ENCODE data around the gene ABHD14A.
"Not testable (repeated sequence)": the region's sequence is repeated elsewhere in the genome, so short reads cannot be mapped to it uniquely, and the experiment has no call there.

Gene ABHD14A

DNA sequence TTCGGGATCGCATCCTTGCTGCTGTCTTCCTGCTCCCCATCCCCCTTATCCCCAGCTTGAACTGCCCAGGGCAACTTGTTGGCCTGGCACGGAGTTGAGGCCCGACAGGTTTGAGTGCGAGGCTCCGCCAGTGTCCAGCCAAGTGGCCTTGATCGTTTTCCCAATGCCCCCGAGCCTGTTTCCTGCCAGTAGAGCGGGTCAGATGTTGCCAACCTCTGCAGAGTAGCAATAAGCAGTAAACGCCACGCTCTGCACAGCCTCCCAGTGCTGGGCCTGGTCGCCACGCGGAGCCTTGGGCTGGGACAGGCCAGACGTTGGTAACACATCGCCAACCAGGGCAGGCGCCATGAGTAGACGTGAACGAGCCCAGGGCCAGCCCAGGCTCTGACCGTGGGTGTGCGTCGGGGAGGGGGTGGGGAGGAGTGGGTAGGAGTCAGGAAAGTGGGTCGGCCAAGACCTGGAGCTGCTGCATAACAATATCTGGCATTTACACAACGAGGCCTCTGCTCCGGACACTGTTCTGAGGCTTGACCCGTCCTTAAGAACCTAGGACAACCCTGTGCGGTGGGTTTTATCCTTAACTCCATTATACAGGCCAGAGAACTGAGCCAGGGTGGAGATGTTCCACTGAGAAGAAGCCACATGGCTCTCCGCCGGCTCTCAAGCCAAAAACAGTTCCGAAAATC is 444 bp upstream of the ABHD14A start:
- DNase-seq, result peak; percentile 32

- DNase-seq, result no peak
Measured at GRCh38 chr3:51975852-51976549, 1.1 kb downstream of the ABHD14A start.

GRCh38 chr3:51977446-51978142 is 2.7 kb downstream of the ABHD14A start:
- DNase-seq, result no peak

DNA sequence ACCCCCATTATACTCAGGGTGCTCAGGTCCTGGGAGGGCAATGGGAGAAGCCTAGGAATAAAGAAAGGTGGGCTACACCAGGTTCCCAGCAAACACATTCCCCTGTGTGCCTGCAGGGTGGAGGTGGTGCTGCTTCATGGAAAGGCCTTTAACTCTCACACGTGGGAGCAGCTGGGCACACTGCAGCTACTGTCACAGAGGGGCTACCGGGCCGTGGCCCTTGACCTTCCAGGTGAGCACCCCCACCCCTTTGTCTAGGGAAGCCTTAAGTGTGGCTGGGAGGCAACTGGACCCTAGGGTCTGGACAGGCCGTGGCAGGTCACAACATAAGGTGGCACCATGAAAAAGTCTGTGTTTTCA is 3.3 kb downstream of the ABHD14A start:
- DNase-seq, result no peak

DNA sequence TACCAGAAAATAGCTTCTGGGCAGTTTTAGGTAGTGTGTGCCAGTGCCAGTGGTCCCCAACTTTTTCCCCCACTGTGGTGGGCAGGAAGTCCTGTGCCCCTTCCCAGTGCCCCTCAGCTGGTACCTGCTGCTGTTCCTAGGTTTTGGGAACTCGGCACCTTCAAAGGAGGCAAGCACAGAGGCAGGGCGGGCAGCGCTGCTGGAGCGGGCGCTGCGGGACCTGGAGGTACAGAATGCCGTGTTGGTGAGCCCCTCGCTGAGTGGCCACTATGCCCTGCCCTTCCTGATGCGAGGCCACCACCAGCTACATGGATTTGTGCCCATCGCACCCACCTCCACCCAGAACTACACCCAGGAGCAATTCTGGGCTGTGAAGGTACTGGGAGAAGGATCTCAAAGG is 5.4 kb downstream of the ABHD14A start:
- no peak for DNase-seq

DNA sequence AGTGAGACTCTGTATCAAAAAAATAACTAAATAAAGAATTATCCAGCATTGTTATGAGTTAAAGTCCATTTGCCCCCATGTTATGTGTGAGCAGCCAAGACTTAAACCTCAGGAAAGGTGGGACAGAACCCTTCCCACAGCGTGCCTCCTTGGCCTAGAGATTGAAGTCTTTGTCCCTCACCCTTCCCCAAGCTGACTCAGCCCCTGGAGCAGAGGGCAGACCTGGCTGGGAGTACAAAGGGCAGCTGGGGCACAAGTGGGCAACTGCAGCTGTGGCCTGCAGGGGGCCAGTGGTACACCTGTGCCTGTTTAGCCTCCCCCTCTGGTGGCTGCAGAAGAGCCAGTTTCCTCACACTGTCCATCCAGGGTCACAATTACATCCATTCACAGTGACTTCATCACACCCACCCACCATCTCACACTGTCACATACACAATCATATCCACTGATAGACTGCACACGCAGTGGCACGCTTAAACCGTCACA is 7.5 kb downstream of the ABHD14A start:
- DNase-seq, result peak; percentile 46

GRCh38 chr3:51982838-51983577 is 8.1 kb downstream of the ABHD14A start, which contains the start of gene ACY1:
TSS of gene ACY1 (plus strand) at chr3:51983535. CDS start at chr3:51984065, 530 bp downstream.
- peak; percentile 86 for DNase-seq

- no peak for DNase-seq
Measured at GRCh38 chr3:51983578-51984268, 8.9 kb downstream of the ABHD14A start.

GRCh38 chr3:51984269-51984647 is 9.4 kb downstream of the ABHD14A start:
- DNase-seq, result no peak

GRCh38 chr3:51985063-51985462 is 10.2 kb downstream of the ABHD14A start:
- no peak for DNase-seq

DNA sequence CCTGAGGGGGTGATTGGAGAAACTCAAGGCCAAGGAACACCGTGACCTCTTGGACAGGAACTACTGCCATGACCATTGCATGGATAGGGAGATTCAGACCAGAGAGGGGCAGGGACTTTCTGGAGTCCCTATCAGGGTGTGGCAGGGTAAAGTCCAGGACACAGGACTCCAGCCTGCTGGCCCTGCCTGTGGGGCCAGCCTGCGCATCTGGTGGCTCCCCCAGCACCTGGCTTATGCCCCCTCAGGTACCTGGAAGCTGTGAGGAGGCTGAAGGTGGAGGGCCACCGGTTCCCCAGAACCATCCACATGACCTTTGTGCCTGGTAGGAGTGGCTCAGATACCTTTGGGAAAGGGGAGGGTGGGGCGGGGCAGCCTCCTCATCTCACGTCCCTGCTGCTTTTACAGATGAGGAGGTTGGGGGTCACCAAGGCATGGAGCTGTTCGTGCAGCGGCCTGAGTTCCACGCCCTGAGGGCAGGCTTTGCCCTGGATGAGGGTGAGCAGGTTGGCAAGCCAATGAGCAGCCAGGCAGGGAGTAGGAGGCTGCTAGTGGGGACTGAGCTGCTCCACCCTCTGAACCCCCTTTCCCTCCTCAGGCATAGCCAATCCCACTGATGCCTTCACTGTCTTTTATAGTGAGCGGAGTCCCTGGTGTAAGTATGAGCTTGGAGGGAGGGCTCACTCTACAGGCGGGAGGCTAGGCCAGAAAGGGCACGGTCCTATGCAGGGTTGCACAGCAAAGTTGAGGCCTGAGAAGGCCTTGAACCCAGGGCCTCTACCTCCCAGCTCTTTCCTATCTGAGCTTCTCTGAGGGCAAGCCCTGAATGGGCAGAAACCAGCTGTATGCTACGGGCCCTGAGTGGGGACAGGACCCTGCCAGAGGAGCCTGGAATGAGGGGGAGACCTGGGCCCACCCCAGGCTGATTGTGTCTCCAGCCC is 11.4 kb downstream of the ABHD14A start:
- DNase-seq, result no peak

DNA sequence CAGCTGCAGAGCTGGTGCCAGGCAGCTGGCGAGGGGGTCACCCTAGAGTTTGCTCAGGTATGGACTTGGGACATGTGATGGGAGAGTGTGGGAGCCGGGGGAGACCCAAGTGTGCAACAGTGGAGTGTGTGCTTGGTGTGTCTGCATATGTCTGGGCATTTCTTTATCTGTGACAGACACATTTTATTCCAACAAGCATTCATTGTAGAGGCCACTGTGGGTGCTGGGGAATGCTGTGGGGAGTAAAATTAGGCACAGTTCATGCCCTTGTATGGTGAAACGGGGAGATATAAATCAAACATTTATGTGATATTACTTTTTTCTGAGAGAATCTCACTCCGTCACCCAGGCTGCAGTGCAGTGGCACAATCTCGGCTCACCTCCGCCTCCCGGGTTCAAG is 12.7 kb downstream of the ABHD14A start:
- DNase-seq, result no peak

GRCh38 chr3:51988286-51989146 is 13.7 kb downstream of the ABHD14A start:
- no peak for DNase-seq

GRCh38 chr3:51990501-51990971 is 15.7 kb downstream of the ABHD14A start:
- not testable (repeated sequence) for DNase-seq

DNA sequence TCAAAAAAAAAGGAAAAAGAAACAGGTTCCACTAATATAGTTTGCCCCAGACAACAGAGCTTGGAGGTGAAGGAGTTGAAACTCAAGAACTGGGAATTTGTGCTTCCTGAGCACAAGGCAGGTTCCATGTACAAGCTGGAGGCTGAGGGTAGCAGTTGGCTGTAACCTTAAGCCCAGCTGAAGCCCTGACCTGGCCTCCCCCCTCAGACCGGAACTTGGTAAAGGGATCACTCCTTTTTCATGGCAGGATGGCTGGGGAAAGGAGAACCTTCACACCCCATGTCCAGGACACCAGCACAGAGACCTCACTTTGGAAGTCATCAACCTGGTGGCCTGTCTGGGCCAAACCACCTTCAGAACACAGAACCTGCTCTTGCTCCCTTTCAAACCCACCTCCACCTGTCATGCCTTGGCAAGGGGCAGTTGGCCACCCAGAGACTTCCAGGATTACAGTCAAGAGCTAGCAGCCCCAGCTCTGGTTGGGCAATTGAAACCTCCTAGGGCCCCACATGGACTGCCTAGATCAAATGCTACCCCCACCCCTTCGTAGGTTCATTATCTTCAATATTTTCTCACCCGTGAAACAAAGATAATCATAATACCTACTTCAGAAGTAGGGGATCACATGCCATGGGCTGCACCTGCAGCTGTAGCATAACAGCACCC is 17.3 kb downstream of the ABHD14A start:
- DNase-seq, result no peak

DNA sequence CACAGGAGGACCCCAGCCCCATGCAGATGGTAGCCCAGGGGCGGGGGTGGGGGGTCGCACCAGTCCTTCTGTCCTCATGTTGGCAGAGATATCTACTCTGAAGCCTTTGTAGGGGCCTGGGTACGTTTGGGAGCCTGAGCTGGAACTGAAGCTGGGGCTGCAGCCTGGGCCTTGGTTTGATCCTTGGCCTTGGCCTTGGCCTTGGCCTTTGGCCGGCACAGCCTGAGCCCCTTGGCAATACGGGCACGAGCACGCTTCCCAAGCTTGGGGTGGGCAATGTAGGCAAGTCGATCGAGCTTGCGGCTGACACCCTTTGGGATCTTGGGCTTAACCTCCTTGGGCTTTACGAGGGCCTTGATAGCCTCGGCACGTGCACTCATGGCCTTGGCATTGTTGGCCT is 18.8 kb downstream of the ABHD14A start:
- not testable (repeated sequence) for DNase-seq

- DNase-seq, result no peak
Measured at GRCh38 chr3:51994530-51994929, 19.7 kb downstream of the ABHD14A start.

- DNase-seq, result peak; percentile 93
Measured at GRCh38 chr3:51995346-51996163, 20.7 kb downstream of the ABHD14A start, which contains the start of gene RPL29. TSS of gene RPL29 (minus strand) at chr3:51995895. CDS start at chr3:51995461, 434 bp downstream.

DNA sequence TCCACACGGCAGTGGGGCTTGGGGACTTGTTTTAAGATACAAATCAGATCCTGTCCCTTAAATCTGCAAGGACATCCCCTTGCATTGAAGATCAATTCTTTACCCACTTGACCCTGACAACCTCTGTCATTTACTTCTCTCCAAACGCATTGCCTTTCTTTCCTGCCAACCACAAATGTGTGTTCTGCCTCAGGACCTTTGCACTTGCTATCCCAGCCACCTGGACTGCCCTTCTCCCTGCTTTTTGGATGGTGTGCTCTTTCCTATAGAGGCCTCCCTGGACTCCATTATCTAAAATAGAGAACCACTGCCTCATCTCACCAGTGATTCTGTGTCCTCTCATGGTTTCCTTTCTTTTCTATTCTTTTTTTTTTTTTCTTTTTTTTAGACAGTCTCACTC is 22.3 kb downstream of the ABHD14A start:
- DNase-seq, result no peak

All from stimulated activated CD4-positive, alpha-beta T cell treated with anti-CD3 and anti-CD28 coated beads, Interleukin-1b, Interleukin-23, amount 100 ng/mL, for 48 hours (primary cell).